K562 (cell line): ENCODE results near the gene PTCH1. TPM values are rescaled to one million over a fixed set of nuclear protein-coding genes. Genes with fewer than 3 reads are reported as not detected.

ENCODE experiments used
- ARHGAP35 ChIP-seq: fragments of 450-650 bp; IDR thresholded peaks from 2 replicates; pipeline ENCODE4 v1.6.1; 2018; ENCODE audit not compliant: partially characterized antibody
- HDGF ChIP-seq: fragments of 450-650 bp; IDR thresholded peaks from 2 replicates; pipeline ENCODE4 v1.6.1; 2016
- LARP7 ChIP-seq: fragments of 450-650 bp; IDR thresholded peaks from 2 replicates; pipeline ENCODE4 v1.6.1; 2016
- NCOA1 ChIP-seq: fragments of 450-650 bp; IDR thresholded peaks from 2 replicates; pipeline ENCODE4 v1.6.1; 2016; ENCODE audit warnings: low read depth
- NCOR1 ChIP-seq: fragments of 450-650 bp; IDR thresholded peaks from 2 replicates; pipeline ENCODE4 v1.6.1; 2016; ENCODE audit warnings: mild to moderate bottlenecking, moderate library complexity
- PHF20 ChIP-seq: fragments of 450-650 bp; IDR thresholded peaks from 2 replicates; pipeline ENCODE4 v1.6.1; 2018; ENCODE audit not compliant: partially characterized antibody
- SMARCA5 ChIP-seq: fragments of 450-650 bp; IDR thresholded peaks from 2 replicates; pipeline ENCODE4 v1.6.1; 2016
- ZNF165 ChIP-seq: fragments of 250-450 bp; sonication (Bioruptor Pico); IDR thresholded peaks from 2 replicates; pipeline ENCODE4 v1.4.0; 2020; ENCODE audit warnings: borderline replicate concordance
- ZNF263 ChIP-seq: sonication (generic); formaldehyde crosslinking; IDR thresholded peaks from 2 replicates; pipeline ENCODE4 v1.8.0; 2022; ENCODE audit warnings: mild to moderate bottlenecking, missing genetic modification reagents, borderline replicate concordance
- polyA plus RNA-seq, 8 experiments: library from polyadenylated mRNA; depleted of rRNA in 4 of 8; stranded (reverse) in 5 of 8; unstranded in 3 of 8; fragments of >200 nt; fragmentation: Nextera tagmentation in 2 of 8; fragmentation: Illumina TruSeq in 1 of 8; extraction: Ambion mirVana in 2 of 8; extraction: Trizol in 1 of 8; gene quantifications; 2 replicates each; pipeline versions ENCODE4 v1.2.1 to v1.2.3, GENCODE V29; 2011 to 2014; ENCODE audit warnings: inconsistent platforms in 1 of 8, missing spikeins in 1 of 8
- total RNA-seq, 7 experiments: library from RNA; depleted of rRNA in 6 of 7; stranded (reverse); fragments of >200 nt in 6 of 7; fragmentation: Illumina TruSeq in 2 of 7; extraction: Trizol in 2 of 7; gene quantifications; 2 replicates each; pipeline versions ENCODE4 v1.2.1 to v1.2.3, GENCODE V29; 2011 to 2021; ENCODE audit warnings: low replicate concordance in 1 of 7
- TF ChIP-seq, protein P1 (sequence below): sonication (generic); formaldehyde crosslinking; IDR thresholded peaks from 2 replicates; pipeline ENCODE4 v1.8.0; 2023; ENCODE audit warnings: mild to moderate bottlenecking, missing genetic modification reagents
- TF ChIP-seq, protein P2 (sequence below): sonication (generic); formaldehyde crosslinking; IDR thresholded peaks from 2 replicates; pipeline ENCODE4 v1.8.0; 2022; ENCODE audit warnings: mild to moderate bottlenecking, missing genetic modification reagents

Gene PTCH1
- total and polyA plus RNA-seq, 9 of the 15 experiments (the other 6 are each of a cell fraction or from before 2014, with no cell fraction given) = 0.70 to 9.9 (median 3.8) TPM

- 0 out of 2 replicates have a peak, but pooled peaks have one; percentile 53 for TF ChIP-seq HDGF
- TF ChIP-seq ZNF263 = 0 out of 2 replicates have a peak, but pooled peaks have one; percentile 27
- TF ChIP-seq ZNF165 (CRISPR knock-in tag) = no peak
- no peak for TF ChIP-seq NCOA1
- TF ChIP-seq NCOR1 = no peak
- TF ChIP-seq ARHGAP35 = peak; percentile 59
- TF ChIP-seq, protein P1, sequence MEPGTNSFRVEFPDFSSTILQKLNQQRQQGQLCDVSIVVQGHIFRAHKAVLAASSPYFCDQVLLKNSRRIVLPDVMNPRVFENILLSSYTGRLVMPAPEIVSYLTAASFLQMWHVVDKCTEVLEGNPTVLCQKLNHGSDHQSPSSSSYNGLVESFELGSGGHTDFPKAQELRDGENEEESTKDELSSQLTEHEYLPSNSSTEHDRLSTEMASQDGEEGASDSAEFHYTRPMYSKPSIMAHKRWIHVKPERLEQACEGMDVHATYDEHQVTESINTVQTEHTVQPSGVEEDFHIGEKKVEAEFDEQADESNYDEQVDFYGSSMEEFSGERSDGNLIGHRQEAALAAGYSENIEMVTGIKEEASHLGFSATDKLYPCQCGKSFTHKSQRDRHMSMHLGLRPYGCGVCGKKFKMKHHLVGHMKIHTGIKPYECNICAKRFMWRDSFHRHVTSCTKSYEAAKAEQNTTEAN (CRISPR knock-in tag) = no peak
- 0 out of 2 replicates have a peak, but pooled peaks have one; percentile 28 for TF ChIP-seq LARP7
- peak; percentile 74 for TF ChIP-seq SMARCA5
- TF ChIP-seq PHF20 = peak; percentile 57
- TF ChIP-seq, protein P2, sequence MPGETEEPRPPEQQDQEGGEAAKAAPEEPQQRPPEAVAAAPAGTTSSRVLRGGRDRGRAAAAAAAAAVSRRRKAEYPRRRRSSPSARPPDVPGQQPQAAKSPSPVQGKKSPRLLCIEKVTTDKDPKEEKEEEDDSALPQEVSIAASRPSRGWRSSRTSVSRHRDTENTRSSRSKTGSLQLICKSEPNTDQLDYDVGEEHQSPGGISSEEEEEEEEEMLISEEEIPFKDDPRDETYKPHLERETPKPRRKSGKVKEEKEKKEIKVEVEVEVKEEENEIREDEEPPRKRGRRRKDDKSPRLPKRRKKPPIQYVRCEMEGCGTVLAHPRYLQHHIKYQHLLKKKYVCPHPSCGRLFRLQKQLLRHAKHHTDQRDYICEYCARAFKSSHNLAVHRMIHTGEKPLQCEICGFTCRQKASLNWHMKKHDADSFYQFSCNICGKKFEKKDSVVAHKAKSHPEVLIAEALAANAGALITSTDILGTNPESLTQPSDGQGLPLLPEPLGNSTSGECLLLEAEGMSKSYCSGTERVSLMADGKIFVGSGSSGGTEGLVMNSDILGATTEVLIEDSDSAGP (CRISPR knock-in tag) = peak; percentile 69; the same call in 1 of the 2 replicates
Observed at GRCh38 chr9:95557142-95557541, 40.4 kb upstream of the PTCH1 start (continued).
